Neural progenitor cell (in vitro differentiated cells): Measurements from ENCODE around the gene RERG. TPM values are rescaled to one million over a fixed set of nuclear protein-coding genes. Genes with fewer than 3 reads are reported as not detected.

Experiments
- DNase-seq: peaks from one replicate; pipeline ENCODE4 v3.0.0-alpha.2; 2016; ENCODE audit warnings: low spot score
- H2AFZ ChIP-seq: fragments of 200-600 bp; sonication (generic); replicated peaks from 2 replicates; pipeline ENCODE4 v1.6.1; 2016; ENCODE audit warnings: antibody characterized with exemption
- H3F3A ChIP-seq: fragments of 200-600 bp; sonication (generic); 2 replicates; pipeline ENCODE4 v1.6.1; 2016; ENCODE audit warnings: antibody characterized with exemption, low read depth
- H3K27ac ChIP-seq: fragments of 200-600 bp; sonication (generic); 2 replicates; pipeline ENCODE4 v1.5.1; 2016; ENCODE audit warnings: mild to moderate bottlenecking
- H3K27me3 ChIP-seq: fragments of 200-600 bp; sonication (generic); 2 replicates; pipeline ENCODE4 v1.6.1; 2016; ENCODE audit warnings: mild to moderate bottlenecking, moderate library complexity
- H3K36me3 ChIP-seq: fragments of 200-600 bp; sonication (generic); 2 replicates; pipeline ENCODE4 v1.5.1; 2016
- H3K4me1 ChIP-seq: fragments of 200-600 bp; sonication (generic); 2 replicates; pipeline ENCODE4 v1.6.1; 2016; ENCODE audit warnings: mixed run types
- H3K4me2 ChIP-seq: fragments of 200-600 bp; sonication (generic); 2 replicates; pipeline ENCODE4 v1.6.1; 2016
- H3K4me3 ChIP-seq: fragments of 200-600 bp; sonication (generic); 2 replicates; pipeline ENCODE4 v1.5.1; 2016
- H3K79me2 ChIP-seq: fragments of 200-600 bp; sonication (generic); 2 replicates; pipeline ENCODE4 v1.6.1; 2016; ENCODE audit warnings: low read depth
- H3K9ac ChIP-seq: fragments of 200-600 bp; sonication (generic); 2 replicates; pipeline ENCODE4 v1.6.1; 2016
- H3K9me3 ChIP-seq: fragments of 200-600 bp; sonication (generic); 2 replicates; pipeline ENCODE4 v1.5.1; 2016; ENCODE audit warnings: low read depth
- H4K20me1 ChIP-seq: fragments of 200-600 bp; sonication (generic); 2 replicates; pipeline ENCODE4 v1.6.1; 2016; ENCODE audit warnings: low read depth
- H3K27ac Mint-ChIP-seq: 3 replicates; pipeline ENCODE4 v1.8.0; 2021; ENCODE audit warnings: mixed read lengths
- H3K27me3 Mint-ChIP-seq: 2 replicates; pipeline ENCODE4 v1.8.0; 2022; ENCODE audit warnings: low read depth, mild to moderate bottlenecking, inconsistent platforms, moderate library complexity, mixed read lengths; ENCODE audit not compliant: insufficient read depth
- H3K36me3 Mint-ChIP-seq: 3 replicates; pipeline ENCODE4 v1.8.0; 2021; ENCODE audit warnings: mixed read lengths
- H3K4me1 Mint-ChIP-seq: 3 replicates; pipeline ENCODE4 v1.8.0; 2021; ENCODE audit warnings: mixed read lengths
- H3K4me3 Mint-ChIP-seq: 3 replicates; pipeline ENCODE4 v1.8.0; 2021; ENCODE audit warnings: mild to moderate bottlenecking, moderate library complexity, mixed read lengths
- H3K9me3 Mint-ChIP-seq: 3 replicates; pipeline ENCODE4 v1.8.0; 2020; ENCODE audit warnings: mixed read lengths
- CTCF ChIP-seq: fragments of 200-600 bp; sonication (generic); IDR thresholded peaks from 2 replicates; pipeline ENCODE4 v1.5.1; 2017; ENCODE audit warnings: antibody characterized with exemption, mild to moderate bottlenecking
- EZH2 ChIP-seq: fragments of 200-600 bp; sonication (generic); IDR thresholded peaks from 2 replicates; pipeline ENCODE4 v1.6.1; 2017; ENCODE audit warnings: antibody characterized with exemption, mild to moderate bottlenecking, moderate library complexity
- EZH2phosphoT487 ChIP-seq: fragments of 200-600 bp; sonication (generic); IDR thresholded peaks from 2 replicates; pipeline ENCODE4 v1.6.1; 2017; ENCODE audit warnings: antibody characterized with exemption
- total RNA-seq: library from RNA; depleted of rRNA; stranded (reverse); fragments of >200 nt; gene quantifications from 2 replicates; pipeline ENCODE4 v1.2.3, GENCODE V29; 2015; ENCODE audit warnings: low replicate concordance

Gene RERG
- total RNA-seq, 1 donor from 2014 or later: 0.06 TPM

DNA sequence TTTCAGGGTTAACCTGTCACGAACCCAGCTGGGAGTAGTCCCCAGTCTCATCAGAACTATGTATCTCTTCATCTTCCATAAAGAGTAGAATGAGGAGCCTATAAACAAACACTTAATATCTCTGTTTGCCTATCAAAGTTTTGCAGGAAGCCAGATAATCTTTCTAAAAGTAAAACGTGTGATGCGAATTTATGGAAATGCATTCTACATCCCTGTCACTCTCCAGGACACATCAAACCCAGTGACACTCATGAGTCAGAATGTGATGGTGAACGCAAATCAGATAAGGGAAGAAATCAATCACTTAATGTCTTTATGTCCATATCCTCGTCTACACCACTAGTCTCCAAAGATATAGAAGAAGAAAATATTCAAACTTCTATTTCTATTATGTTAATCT is 37.4 kb downstream of the RERG start:
- H4K20me1 ChIP-seq: no peaks in the 10 kb centered on the region
- no peak overlapping the region for H3K4me3 Mint-ChIP-seq
- H3K27me3 Mint-ChIP-seq: peaks cover 3% of the 10 kb centered on the region
- H2AFZ ChIP-seq: no peak overlapping the region
- H3K4me2 ChIP-seq: no peak overlapping the region
- H3K79me2 ChIP-seq: no peaks in the 10 kb centered on the region
- H3K36me3 ChIP-seq: no peaks in the 10 kb centered on the region
- DNase-seq: no peak
- H3K27ac Mint-ChIP-seq: no peak overlapping the region
- H3K9me3 Mint-ChIP-seq: no peaks in the 10 kb centered on the region
- no peak for TF ChIP-seq EZH2phosphoT487
- no peak for TF ChIP-seq CTCF
- no peak for TF ChIP-seq EZH2
- H3K9ac ChIP-seq: no peak overlapping the region
- H3K27me3 ChIP-seq: no peaks in the 10 kb centered on the region
- H3K4me3 ChIP-seq: no peak overlapping the region
- H3K9me3 ChIP-seq: no peaks in the 10 kb centered on the region
- no peak overlapping the region for H3K27ac ChIP-seq
- peaks cover 20% of the 10 kb centered on the region for H3K4me1 Mint-ChIP-seq
- H3F3A ChIP-seq: no peaks in the 10 kb centered on the region
- H3K4me1 ChIP-seq: peaks cover 4% of the 10 kb centered on the region
- no peaks in the 10 kb centered on the region for H3K36me3 Mint-ChIP-seq

DNA sequence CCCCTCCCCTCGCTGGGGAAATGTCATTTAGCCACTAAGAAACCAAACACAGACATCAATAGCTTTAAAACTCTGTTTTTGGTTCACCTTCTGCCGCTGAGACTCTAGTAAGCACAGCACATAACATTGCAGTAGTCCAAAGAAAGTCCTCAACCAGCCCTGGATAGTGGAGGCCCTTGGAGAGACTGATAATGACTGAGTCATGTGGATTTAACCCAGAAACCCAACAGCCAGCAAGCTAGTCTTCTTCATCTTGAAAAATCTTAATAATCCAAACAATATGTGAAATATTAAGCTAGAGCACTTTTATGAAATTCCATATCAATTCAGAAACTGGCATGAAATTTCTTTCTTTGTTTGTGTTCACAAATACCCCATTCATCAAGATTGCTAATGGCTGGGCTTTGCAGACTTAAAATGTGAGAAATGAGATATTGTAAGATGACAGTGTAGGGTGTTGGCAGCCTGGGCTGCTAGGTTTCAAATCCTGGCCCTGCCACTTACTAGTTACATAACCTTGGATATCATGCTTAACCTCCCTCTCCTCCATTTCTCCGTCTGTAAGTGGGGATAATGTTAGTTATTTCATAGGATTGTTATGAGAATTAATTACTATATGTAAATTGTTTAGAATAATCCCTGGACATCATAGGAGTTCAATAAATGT is 40.1 kb downstream of the RERG start:
- no peak overlapping the region for H3K27ac ChIP-seq
- TF ChIP-seq CTCF: no peak
- no peak for TF ChIP-seq EZH2
- TF ChIP-seq EZH2phosphoT487: no peak
- H3K4me1 Mint-ChIP-seq: peaks cover 28% of the 10 kb centered on the region

DNA sequence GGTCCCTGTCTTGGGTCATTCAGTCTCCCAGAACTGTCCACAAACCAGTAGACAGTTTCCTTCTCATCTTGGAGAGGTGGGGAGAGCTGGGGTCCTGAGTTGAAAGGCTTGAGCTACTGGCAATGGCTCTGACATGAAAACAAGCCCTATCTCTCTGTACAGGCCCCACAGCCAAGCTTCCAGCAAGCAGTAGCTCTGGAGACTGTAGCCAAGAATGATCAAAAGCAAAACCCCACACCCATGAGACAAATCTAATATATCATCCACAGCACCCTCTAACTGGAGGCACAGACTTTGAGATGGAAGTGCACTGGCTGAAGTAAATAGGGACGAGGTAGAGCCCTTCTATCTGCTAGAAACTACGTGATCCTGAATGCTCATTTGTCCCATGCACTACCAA is 40.9 kb downstream of the RERG start:
- DNase-seq: no peak
- H3K4me1 ChIP-seq: no peaks in the 10 kb centered on the region
- no peaks in the 10 kb centered on the region for H3K79me2 ChIP-seq
- H3K36me3 Mint-ChIP-seq: no peaks in the 10 kb centered on the region
- no peaks in the 10 kb centered on the region for H3K9me3 ChIP-seq
- H3K27ac ChIP-seq: no peak overlapping the region
- H2AFZ ChIP-seq: no peak overlapping the region
- no peak overlapping the region for H3K4me3 Mint-ChIP-seq
- H3K27me3 ChIP-seq: no peaks in the 10 kb centered on the region
- H3K9me3 Mint-ChIP-seq: no peaks in the 10 kb centered on the region
- no peak overlapping the region for H3K4me3 ChIP-seq
- H3K36me3 ChIP-seq: no peaks in the 10 kb centered on the region
- no peaks in the 10 kb centered on the region for H4K20me1 ChIP-seq
- H3K4me2 ChIP-seq: no peak overlapping the region
- peak overlapping the region; percentile 18 for H3K27ac Mint-ChIP-seq
- H3K9ac ChIP-seq: no peak overlapping the region
- peaks cover 3% of the 10 kb centered on the region for H3K27me3 Mint-ChIP-seq
- no peak for TF ChIP-seq EZH2
- no peak for TF ChIP-seq EZH2phosphoT487
- no peak for TF ChIP-seq CTCF
- peaks cover 28% of the 10 kb centered on the region for H3K4me1 Mint-ChIP-seq
- no peaks in the 10 kb centered on the region for H3F3A ChIP-seq

More for the DNA sequence above, 40.1 kb downstream of the RERG start:
- Mint-ChIP-seq H3K27me3 (peaks cover 3% of the 10 kb centered on the region), H3K4me3 (no peak overlapping the region), H3K36me3 (no peaks in the 10 kb centered on the region), H3K9me3 (no peaks in the 10 kb centered on the region), H3K27ac (no peak overlapping the region)
- no peaks in the 10 kb centered on the region for H3F3A ChIP-seq
- H3K9me3 ChIP-seq: no peaks in the 10 kb centered on the region
- no peaks in the 10 kb centered on the region for H3K36me3 ChIP-seq
- no peak overlapping the region for H2AFZ ChIP-seq
- H3K27me3 ChIP-seq: no peaks in the 10 kb centered on the region
- H3K79me2 ChIP-seq: no peaks in the 10 kb centered on the region
- no peak for DNase-seq
- no peak overlapping the region for H3K4me3 ChIP-seq
- H4K20me1 ChIP-seq: no peaks in the 10 kb centered on the region
- no peak overlapping the region for H3K4me2 ChIP-seq
- no peaks in the 10 kb centered on the region for H3K4me1 ChIP-seq
- no peak overlapping the region for H3K9ac ChIP-seq
